Colon (tissue), 2 donors: Measurements from ENCODE around the gene REXO4.

Experiments
- FAIRE-seq: peaks from 2 replicates; lab custom pipeline; 2012; peaks lifted over from hg19 to GRCh38; lab: Jason Lieb, UNC
- donor health status: control.
- donor health status: control.

The REXO4 gene

DNA sequence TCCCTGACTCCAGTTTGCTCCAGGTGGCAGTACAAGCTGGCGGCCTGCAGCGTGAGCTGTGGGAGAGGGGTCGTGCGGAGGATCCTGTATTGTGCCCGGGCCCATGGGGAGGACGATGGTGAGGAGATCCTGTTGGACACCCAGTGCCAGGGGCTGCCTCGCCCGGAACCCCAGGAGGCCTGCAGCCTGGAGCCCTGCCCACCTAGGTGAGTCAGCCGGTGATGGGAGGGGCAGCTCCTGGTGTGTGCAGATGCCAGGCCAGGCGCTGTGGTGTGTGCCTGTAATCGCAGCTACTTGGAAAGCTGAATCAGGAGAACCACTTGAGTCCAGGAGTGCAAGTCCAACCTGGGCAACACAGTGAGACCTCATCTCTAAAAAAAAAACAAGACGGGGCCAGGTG lies 31.9 kb upstream of the REXO4 start:
- no peak for FAIRE-seq

DNA sequence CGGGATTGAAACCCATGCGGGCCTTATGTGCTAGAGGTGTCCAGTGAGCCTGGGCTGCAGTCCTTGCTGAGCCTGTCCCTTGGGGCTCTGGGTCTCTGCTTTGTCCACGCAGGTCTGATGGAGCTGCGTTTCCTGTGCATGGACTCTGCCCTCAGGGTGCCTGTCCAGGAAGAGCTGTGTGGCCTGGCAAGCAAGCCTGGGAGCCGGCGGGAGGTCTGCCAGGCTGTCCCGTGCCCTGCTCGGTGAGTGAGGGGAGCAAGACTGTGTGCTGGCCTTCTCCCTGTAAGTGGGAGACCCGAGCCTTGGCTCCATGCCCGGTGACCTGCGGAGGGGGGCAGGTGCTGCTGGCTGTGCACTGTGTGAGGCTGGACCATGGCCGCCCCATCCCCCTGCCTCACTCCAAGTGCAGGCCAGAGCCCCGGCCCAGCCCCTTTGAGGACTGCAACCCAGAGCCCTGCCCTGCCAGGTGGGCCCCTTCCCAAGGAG lies 30.7 kb upstream of the REXO4 start:
- FAIRE-seq = no peak

DNA sequence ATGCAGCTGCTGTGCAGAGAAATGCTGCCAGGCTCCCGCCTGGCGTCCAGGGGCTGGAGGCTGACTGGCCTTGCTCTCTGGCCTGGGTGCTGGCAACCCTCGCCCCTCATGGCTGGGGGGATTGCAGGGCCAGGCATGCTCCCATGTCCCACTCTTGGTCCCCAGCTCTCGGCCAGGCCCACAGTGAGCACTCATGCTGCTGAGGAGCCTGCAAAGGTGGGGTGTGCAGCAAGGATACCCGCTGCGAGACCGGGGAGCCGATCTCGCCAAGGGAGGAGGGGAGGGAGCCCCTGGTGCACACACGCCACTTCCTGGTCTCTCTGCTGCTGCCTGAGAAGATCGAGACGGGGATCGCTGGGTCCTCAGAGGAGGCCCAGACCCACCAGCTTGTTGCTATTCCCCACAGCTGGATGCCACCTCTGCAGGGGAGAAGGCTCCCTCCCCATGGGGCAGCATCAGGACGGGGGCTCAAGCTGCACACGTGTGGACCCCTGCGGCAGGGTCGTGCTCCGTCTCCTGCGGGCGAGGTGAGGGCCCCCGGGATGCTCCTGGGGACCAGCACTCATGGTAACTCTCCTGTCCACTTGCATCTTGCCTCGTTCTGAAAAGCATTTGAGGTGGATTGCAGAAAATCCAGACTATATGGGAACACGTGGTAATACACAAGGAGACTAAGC lies 27.6 kb upstream of the REXO4 start:
- no peak for FAIRE-seq

DNA sequence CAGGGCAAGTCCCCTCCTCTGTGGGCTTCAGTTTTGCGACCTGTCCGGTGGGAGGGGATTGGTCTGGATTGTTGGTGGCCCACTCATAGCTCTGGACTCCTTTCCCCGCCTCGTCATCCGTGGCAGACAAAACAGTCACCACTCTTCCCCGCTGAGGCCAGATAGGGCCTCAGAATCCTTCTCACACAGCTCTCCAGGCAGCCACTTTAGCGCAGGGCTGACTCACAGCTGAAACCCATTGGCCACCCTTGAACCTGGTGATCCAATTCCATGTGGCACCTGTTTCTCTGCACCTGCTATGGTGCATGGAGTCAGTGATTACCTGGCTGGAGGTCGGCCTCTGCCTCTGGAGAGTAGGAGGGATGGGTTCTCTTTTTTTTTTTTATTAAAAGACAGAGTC lies 26.2 kb upstream of the REXO4 start:
- no peak for FAIRE-seq

DNA sequence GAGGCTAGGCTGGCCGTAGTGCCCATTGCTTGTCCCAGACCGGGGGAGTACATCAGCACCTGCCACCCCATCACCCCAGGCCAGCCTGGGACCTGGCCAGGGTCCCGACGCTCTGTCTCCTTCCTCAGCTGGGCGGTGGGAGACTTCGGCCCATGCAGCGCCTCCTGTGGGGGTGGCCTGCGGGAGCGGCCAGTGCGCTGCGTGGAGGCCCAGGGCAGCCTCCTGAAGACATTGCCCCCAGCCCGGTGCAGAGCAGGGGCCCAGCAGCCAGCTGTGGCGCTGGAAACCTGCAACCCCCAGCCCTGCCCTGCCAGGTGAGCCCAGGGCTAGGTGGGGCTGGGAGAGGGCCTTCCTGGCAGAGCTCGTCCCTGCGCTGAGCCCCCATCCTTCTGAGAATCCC lies 25.4 kb upstream of the REXO4 start:
- FAIRE-seq = no peak

DNA sequence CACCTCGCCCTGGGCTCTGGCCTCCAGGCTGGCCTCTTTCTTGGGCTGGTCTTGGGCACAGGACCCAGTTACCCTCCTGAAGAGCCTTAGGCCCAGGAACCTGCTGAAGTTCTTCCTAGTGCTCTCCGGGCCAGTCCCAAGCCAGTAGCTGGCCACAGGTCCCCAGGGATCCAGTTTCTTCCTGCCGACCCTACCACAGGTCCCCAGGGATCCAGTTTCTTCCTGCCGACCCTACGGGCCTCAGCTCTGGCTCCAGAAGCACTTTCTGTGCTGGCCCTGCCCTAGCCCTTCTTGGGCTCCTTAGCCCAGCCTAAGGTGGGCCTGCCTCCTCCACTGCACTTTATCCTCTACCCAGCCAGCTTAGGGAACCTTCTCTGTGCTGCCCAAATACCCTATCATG lies 23.8 kb upstream of the REXO4 start:
- no peak for FAIRE-seq

DNA sequence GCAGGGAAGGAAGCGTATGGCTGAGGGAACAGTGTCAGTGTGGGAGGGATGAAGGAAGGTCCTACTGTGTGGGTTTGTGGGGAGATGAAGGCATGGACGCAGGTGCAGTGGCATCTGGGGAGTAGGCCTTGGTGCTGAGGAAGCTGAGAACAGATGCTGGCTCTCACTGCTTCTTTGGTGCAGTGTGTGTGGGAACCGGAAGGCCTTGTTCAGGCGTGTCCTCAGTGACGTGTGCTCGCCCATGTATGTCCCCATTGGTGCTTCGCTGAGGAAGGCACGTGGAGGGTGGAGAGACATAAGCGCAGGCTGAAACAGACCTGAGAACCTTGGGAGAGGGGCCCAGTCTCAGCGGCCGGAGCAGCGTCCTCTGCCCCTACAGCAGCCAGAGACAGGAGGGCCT lies 23.1 kb upstream of the REXO4 start:
- no peak for FAIRE-seq

DNA sequence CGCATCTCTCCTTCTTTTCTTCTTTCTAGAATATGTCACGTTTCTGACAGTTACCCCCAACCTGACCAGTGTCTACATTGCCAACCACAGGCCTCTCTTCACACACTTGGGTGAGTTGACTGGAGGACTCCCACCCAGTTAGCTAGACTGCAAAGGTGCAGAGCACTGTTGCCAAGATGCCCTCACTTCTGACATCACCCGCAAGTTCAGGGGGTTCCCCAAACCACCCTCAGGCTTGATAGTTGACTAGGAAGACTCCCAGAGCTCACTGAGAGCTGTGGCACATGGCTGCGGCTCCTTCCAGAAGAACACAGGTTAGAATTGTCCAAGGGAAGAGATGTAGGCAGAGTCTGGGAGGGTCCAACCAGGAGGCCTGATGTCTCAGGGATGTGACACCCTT lies 21.5 kb upstream of the REXO4 start:
- no peak for FAIRE-seq

DNA sequence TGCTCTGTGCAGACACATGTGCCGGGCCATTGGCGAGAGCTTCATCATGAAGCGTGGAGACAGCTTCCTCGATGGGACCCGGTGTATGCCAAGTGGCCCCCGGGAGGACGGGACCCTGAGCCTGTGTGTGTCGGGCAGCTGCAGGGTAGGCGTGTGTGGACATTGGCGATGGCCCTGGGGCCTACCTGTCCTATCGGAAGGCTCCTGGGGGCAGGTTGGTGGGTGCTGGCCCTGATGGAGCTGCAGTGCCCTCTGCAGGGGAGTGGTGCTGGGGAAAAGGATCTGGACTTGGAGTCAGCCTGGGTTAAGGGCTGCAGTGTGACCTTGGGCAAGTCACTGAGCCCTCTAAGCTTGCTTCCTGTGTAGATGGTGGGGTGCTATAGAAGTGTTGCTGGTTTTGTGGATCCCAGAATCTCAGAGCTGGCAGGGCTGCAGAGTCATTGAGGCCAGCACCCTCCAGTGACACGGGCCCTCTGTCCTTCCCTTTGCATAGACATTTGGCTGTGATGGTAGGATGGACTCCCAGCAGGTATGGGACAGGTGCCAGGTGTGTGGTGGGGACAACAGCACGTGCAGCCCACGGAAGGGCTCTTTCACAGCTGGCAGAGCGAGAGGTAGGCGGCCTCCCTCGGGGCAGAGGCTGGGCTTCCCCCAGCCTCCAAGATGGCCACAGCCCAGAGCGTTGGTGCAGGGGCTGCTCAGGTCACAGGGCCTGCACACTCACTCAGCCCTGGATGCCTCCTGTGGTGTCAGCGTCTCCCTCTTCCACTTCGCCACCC lies 20.1 kb upstream of the REXO4 start:
- FAIRE-seq = no peak

DNA sequence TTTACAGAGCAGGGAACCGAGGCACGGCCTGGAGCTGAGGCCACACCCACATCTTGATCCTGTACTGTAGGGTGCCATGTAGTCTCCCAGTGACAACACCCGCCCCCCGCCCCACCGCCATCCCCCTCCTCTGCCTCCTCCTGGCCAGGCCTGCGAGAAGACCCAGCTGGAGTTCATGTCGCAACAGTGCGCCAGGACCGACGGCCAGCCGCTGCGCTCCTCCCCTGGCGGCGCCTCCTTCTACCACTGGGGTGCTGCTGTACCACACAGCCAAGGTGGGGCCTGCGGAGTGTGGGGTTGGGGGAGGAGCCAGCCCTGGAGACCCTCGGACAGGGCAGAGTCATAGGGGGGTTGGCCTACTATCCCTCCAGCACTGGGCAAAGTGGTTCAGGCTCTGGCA lies 18.9 kb upstream of the REXO4 start:
- no peak for FAIRE-seq

DNA sequence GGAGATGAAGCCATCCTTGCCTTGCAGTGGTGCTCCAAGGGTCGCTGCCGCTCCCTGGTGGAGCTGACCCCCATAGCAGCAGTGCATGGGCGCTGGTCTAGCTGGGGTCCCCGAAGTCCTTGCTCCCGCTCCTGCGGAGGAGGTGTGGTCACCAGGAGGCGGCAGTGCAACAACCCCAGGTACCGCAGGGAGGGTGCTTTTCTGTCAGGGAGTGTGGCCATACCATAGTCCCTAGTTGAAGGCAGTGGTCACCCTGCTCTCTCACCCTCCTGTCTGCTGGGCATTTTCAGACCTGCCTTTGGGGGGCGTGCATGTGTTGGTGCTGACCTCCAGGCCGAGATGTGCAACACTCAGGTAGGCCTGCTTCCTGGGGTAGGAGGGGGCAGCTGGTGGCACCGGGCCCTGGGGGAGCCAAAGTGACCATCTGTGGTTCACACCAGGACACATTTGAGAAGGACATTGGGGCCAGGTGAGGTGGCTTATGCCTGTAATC lies 15.6 kb upstream of the REXO4 start:
- no peak for FAIRE-seq

DNA sequence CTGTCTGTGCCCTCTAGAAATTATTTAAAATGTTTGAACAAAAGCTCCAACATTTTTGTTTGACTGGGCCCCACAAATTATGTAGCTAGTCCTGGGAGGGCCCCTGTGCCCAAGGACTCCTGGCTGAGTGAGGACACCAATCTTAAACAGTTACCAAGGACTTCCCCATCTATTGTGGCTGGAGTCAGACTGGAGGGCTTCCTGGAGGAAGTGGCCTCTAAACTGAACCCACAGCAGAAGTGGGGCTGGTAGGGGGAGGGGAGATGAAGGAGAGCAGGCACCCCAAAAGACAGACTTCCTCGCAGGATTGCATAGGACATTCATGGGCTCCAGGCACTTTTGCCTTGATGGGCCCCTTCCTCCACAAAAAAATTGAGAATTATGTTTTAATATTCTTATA lies 12.4 kb upstream of the REXO4 start:
- FAIRE-seq = no peak

DNA sequence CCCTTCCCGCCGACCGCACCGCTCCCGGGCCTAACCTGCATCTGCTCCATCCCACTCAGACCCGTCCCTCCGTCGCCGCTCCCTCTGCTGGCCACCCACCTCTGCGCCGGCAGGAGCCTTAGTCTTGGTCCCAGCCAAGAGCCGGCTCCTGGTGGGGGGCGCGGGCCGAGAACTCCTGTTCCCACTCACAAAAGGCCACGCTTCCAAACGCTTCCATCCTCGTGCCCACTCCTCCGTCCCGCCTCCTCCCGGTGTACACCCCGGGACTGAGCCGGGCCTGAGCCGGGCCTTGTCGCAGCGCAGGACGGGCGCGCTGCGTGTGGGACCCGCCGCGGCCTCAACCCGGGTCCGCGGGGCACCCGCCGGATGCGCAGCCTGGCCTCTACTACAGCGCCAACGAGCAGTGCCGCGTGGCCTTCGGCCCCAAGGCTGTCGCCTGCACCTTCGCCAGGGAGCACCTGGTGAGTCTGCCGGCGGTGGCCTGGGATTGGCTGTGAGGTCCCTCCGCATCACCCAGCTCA lies 11.9 kb upstream of the REXO4 start:
- FAIRE-seq = no peak

DNA sequence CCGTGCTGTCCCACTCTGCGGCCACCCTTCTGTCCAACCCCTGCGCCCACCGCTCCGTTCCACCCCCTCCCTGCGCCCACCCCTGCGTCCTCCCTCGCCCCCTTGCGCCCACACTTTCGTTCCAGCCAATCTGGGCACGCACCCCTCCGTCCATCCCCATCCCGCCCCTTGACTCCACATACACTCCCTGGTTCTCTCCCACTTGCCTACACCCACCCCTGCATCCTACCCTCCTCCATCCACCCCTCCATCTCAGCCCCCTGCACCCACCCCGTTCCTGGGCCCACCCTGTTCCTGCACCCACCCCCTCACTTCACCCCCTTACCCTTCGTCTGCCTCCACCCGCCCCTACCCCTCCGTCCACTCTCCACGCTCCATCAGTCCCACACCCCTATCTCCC lies 11.4 kb upstream of the REXO4 start:
- FAIRE-seq = no peak

DNA sequence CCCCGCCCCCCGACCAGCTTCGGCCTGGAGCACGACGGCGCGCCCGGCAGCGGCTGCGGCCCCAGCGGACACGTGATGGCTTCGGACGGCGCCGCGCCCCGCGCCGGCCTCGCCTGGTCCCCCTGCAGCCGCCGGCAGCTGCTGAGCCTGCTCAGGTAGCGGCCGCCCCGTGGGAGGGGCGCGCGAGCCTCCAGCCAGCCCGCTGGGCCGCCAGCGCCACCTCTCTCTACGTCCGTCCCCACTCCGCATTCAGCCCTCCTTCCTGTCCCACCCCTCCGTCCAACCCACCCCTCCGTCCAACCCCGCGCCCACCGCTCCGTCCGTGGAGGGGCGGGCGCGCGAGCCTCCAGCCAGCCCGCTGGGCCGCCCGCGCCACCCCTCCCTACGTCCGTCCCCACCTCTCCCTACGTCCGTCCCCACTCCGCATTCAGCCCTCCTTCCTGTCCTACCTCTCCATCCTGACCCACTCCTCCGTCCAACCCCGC lies 10.8 kb upstream of the REXO4 start:
- FAIRE-seq = no peak

DNA sequence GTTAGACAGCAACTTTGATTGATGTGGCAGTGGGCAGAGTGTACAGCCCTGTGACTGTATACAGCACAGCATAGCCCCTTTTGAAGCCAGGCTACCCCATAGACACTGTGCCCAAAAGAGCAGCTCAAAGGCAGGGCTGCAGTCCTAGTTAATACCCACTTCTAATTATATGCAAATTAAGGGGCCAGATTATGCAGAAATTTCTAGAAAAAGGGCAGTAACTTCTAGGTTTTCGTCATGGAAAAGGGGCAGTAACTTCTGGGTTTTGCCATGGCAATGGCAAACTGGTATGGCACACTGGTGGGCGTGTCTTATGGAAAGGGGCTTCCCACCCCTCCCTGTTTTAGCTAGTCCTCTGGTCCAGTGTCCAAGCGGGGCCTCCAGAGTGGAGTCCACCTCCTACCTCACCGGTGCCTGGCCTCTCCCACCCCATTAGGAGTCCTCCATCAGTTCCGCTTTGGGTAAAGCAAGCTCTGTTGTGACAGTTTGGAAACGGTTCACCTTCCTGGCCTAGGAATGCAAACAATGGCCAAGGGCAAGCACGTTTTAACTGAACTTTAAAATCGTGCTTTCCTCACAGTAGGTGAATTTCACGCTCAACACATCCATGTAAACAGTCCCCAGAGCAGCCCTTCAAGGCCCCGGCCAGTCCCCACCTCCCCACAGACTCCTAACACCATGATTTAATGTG lies 10.0 kb upstream of the REXO4 start:
- FAIRE-seq = no peak

DNA sequence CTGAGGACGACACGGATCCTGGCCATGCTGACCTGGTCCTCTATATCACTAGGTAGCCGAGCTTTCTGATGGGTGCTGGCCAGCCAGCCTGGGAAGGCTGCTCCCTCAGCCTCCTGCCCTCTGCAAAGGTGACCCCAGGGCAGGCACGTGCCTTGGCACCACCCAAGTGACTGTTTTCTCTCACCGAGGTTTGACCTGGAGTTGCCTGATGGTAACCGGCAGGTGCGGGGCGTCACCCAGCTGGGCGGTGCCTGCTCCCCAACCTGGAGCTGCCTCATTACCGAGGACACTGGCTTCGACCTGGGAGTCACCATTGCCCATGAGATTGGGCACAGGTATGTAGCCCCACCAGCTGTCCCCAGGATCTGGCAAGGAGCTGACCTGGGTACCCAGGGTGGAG lies 8.2 kb upstream of the REXO4 start:
- FAIRE-seq = no peak

DNA sequence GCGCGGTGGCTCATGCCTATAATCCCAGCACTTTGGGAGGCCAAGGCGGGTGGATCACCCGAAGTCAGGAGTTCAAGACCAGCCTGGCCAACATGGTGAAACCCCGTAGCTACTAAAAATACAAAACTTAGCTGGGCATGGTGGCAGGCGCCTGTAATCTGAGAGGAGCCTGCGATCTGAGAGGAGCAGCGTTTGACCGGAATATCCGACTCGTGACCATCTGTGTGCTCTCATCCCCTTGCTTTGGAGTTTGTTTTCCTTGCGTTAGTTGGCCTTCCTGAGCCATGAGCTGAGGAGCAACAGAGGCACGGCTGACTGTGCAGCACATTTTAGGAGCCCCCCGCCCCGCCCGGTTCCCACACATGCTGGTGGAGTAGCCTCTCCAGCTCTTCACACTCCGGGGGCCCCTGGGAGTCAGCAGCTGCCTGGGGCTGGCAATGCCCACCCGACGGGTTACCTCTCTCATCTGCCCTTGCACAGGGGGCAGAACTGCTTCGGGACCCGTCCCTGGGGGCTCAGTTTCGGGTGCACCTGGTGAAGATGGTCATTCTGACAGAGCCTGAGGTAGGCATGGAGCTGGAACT lies 7.3 kb upstream of the REXO4 start:
- FAIRE-seq = no peak

DNA sequence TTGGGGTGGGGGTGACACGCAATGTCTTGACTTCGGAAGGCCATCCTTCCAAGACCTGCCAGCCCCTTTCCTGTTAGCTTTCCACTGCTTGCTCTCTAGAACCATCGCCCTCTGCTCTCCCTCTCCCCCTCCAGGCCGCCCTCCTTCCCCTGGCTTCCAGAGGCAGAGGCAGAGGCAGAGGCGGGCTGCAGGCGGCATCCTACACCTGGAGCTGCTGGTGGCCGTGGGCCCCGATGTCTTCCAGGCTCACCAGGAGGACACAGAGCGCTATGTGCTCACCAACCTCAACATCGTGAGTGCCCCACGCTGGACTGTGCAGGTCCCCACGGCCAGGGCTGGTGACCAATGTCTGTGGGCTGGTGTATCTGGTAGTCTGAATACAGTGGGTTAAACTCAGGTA lies 6.4 kb upstream of the REXO4 start:
- no peak for FAIRE-seq

DNA sequence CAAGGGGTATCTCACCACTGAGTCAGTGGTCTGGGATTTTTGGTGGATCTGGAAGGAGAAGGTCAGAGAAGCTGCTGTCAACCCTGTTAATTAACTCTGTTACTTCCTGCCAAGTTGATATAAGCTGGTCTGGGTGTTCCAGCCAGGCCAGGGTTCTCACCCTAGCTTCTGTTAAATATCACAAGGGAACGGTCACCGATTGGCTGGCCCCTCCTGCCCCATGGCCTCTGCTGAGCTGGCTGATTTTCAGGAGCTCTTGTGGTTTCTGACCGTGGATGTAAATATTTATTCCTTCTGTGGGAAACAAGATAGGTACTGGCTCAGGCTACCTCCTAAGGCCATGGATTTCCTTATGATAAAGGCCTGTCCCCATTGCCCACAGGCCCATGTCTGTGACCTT lies 5.4 kb upstream of the REXO4 start:
- FAIRE-seq = no peak

DNA sequence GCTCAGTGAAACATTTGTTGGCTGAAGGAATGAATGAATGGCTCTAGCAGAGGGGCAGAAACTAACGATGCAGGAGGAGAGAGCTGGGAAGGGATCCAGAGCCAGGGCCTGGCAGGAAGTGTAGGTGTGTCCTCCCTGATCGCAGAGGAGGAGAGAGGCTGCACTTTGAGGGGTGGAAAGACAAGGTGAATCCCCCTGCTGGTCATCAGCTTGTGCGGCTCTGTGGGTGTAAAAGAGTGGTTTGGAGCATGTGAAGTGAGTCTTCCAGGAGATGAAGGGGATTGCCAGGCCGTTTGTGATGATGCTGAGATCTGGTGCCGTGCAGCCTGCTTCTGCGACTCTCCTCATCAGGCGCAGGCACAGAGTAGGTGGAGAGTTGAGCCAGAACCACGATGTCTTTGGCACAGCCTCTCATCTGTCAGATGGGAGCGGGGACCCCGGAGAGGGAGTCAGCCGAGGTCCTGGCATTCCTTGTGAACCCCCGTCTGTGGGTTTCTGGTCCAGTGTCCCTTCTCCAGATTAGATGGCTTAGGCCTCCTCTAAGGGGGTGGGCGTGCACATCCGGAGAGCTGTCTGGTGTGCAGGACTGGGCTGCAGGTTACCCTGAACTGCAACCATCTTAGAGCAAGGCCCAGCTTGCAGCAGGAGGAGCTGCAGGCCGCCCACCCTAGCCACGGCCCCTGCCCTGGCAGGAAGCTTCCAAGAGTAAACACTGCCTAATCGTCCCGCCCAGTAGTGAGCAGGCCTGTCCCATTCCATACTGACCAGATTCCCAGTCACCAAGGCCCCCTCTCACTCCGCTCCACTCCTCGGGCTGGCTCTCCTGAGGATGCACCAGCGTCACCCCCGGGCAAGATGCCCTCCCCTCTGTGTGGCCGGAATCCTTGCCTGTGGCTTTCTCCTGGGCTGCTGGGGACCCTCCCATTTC lies 4.1 kb upstream of the REXO4 start, which contains the start of gene ADAMTS13:
Gene ADAMTS13, plus strand, starts transcription at position 753 of the 928 bp plus-strand sequence. Its CDS starts 77 bp downstream, at position 830.
- FAIRE-seq = no peak
